ENCODE measurements around the gene DUSP8.

GRCh38 chr11:1600626-1601025 is 28.6 kb upstream of the DUSP8 start:
- TF ChIP-seq CTCF (IDR thresholded peaks at IDR 0.05; ENCODE audit: low read length), result no peak
- TF ChIP-seq EZH2 (IDR thresholded peaks at IDR 0.05; ENCODE audit: borderline replicate concordance, low read length), result no peak

All from OCI-LY1 (cell line).